ENCODE measurements around the gene DAG1.

GRCh38 chr3:49582177-49582576 is 112.1 kb downstream of the DAG1 start:
- TF ChIP-seq POLR2A (IDR thresholded peaks at IDR 0.05; ENCODE audit: low read length): no peak
- TF ChIP-seq GATA1 (IDR thresholded peaks at IDR 0.05; ENCODE audit: low read depth, low read length): no peak

Data from erythroblast (primary cell).